Caco-2 (cell line): Measurements from ENCODE around the gene IFI27L1. TPM values are rescaled to one million over a fixed set of nuclear protein-coding genes. Genes with fewer than 3 reads are reported as not detected.

ENCODE experiments used
- BruUV-seq: library from RNA; stranded (reverse); fragments of 400-500 nt; replicated peaks from 2 replicates; lab custom pipeline; 2021; lab: Mats Ljungman, UMichigan
- CTCF ChIA-PET: fragments of 300-600 bp; sonication (Branson Sonifier 250); formaldehyde crosslinking; loops from one replicate; lab custom pipeline; 2022; ENCODE audit warnings: antibody characterized with exemption; lab: Charles Lee
- POLR2A ChIA-PET: fragments of 300-600 bp; sonication (Branson Sonifier 250); formaldehyde crosslinking; loops from one replicate; lab custom pipeline; 2022; ENCODE audit warnings: antibody characterized with exemption; lab: Charles Lee
- DNase-seq, 2 experiments: peaks; one replicate each; pipeline versions ENCODE4 v3.0.0 to v3.0.0-alpha.2; 2020 to 2022
- H3K27me3 ChIP-seq: replicated peaks from 2 replicates; pipeline ENCODE4 v1.6.0; 2011; ENCODE audit warnings: low read length; ENCODE audit not compliant: control insufficient read depth, insufficient read depth
- H3K36me3 ChIP-seq: 2 replicates; pipeline ENCODE4 v1.5.1; 2011; ENCODE audit warnings: low read length; ENCODE audit not compliant: control insufficient read depth, insufficient read depth
- H3K4me1 ChIP-seq: fragments of 250-450 bp; sonication (Bioruptor Pico); 2 replicates; pipeline ENCODE4 v1.5.1; 2020; ENCODE audit warnings: mild to moderate bottlenecking
- H3K4me3 ChIP-seq: 2 replicates; pipeline ENCODE4 v1.5.1; 2011; ENCODE audit warnings: low read depth, mild to moderate bottlenecking, control low read depth, low read length
- H3K9me3 ChIP-seq: fragments of 250-450 bp; sonication (Bioruptor Pico); 2 replicates; pipeline ENCODE4 v1.5.1; 2020; ENCODE audit warnings: mild to moderate bottlenecking, moderate library complexity
- H3K27ac Mint-ChIP-seq: one replicate; pipeline ENCODE4 v1.8.0; 2022; ENCODE audit warnings: mixed read lengths; ENCODE audit not compliant: unreplicated experiment
- H3K27me3 Mint-ChIP-seq: one replicate; pipeline ENCODE4 v1.8.0; 2022; ENCODE audit warnings: mixed read lengths; ENCODE audit not compliant: insufficient read depth, unreplicated experiment
- H3K36me3 Mint-ChIP-seq: one replicate; pipeline ENCODE4 v1.8.0; 2022; ENCODE audit warnings: mild to moderate bottlenecking, mixed read lengths; ENCODE audit not compliant: insufficient read depth, unreplicated experiment
- H3K4me1 Mint-ChIP-seq: one replicate; pipeline ENCODE4 v1.8.0; 2022; ENCODE audit warnings: low read depth, mixed read lengths; ENCODE audit not compliant: unreplicated experiment
- H3K4me3 Mint-ChIP-seq: one replicate; pipeline ENCODE4 v1.8.0; 2022; ENCODE audit warnings: mild to moderate bottlenecking, moderate library complexity, mixed read lengths; ENCODE audit not compliant: unreplicated experiment
- H3K9me3 Mint-ChIP-seq: one replicate; pipeline ENCODE4 v1.8.0; 2022; ENCODE audit warnings: mixed read lengths; ENCODE audit not compliant: unreplicated experiment
- CTCF ChIP-seq, 2 experiments: fragments of 200-600 bp in 1 of 2; IDR thresholded peaks; 1 replicate in 1 of 2; 2 replicates in 1 of 2; pipeline versions ENCODE4 v1.5.1 to v1.8.0; 2011 to 2022; ENCODE audit warnings: antibody characterized with exemption in 1 of 2, control low read depth in 1 of 2, inconsistent platforms in 1 of 2, low read depth in 1 of 2, low read length in 1 of 2, mild to moderate bottlenecking in 1 of 2, moderate library complexity in 1 of 2; ENCODE audit not compliant: insufficient read depth in 1 of 2, severe bottlenecking in 1 of 2, unreplicated experiment in 1 of 2
- intact Hi-C: fragments of 100-400 bp; cut with micrococcal nuclease; formaldehyde crosslinking; loops from one replicate; pipeline ENCODE4 v1.10.0; 2022; ENCODE audit not compliant: unreplicated experiment
- total RNA-seq: library from RNA; stranded (reverse); gene quantifications from 2 replicates; pipeline ENCODE4 v1.2.3, GENCODE V29; 2022

The IFI27L1 gene
- total RNA-seq, 1 experiment from 2014 or later = 13.6 TPM

- ChIA-PET CTCF (no interaction called here), POLR2A (no interaction called here)
- no peak for TF ChIP-seq CTCF (IDR thresholded peaks at IDR 0.05; ENCODE audit: insufficient read depth in 1 of 2, low read depth in 1 of 2, low read length in 1 of 2, severe bottlenecking in 1 of 2, unreplicated experiment in 1 of 2)
- no peak overlapping the region for H3K4me3 ChIP-seq
- H3K9me3 Mint-ChIP-seq = no peaks in the 10 kb centered on the region
- no peaks in the 10 kb centered on the region for H3K36me3 ChIP-seq
- 0 out of 2 replicates have a peak, but pooled peaks cover 1% of the 10 kb centered on the region for H3K27me3 ChIP-seq
- H3K36me3 Mint-ChIP-seq = no peaks in the 10 kb centered on the region
- no peaks in the 10 kb centered on the region for H3K9me3 ChIP-seq
- intact Hi-C loops = no loop called here
- BruUV-seq = no TSS peak
- H3K4me3 Mint-ChIP-seq = no peak overlapping the region
- H3K27me3 Mint-ChIP-seq = no peaks in the 10 kb centered on the region
- peaks cover 2% of the 10 kb centered on the region for H3K4me1 Mint-ChIP-seq
- H3K27ac Mint-ChIP-seq = no peak overlapping the region
- DNase-seq = no peak
- H3K4me1 ChIP-seq = no peaks in the 10 kb centered on the region
These were observed 43.7 kb downstream of the IFI27L1 start for GRCh38 chr14:94124582-94125377.

- Mint-ChIP-seq H3K4me3 (no peak overlapping the region), H3K36me3 (no peaks in the 10 kb centered on the region), H3K27ac (no peak overlapping the region), H3K4me1 (peaks cover 10% of the 10 kb centered on the region), H3K9me3 (no peaks in the 10 kb centered on the region), H3K27me3 (no peaks in the 10 kb centered on the region)
- intact Hi-C loops = no loop called here
- Histone ChIP-seq H3K4me3 (no peak overlapping the region), H3K36me3 (no peaks in the 10 kb centered on the region), H3K9me3 (no peaks in the 10 kb centered on the region), H3K4me1 (no peaks in the 10 kb centered on the region), H3K27me3 (0 out of 2 replicates have a peak, but pooled peaks cover 1% of the 10 kb centered on the region)
- CTCF ChIA-PET = no interaction called here
- BruUV-seq = no TSS peak
- POLR2A ChIA-PET = no interaction called here
- TF ChIP-seq CTCF (IDR thresholded peaks at IDR 0.05; ENCODE audit: insufficient read depth in 1 of 2, low read depth in 1 of 2, low read length in 1 of 2, severe bottlenecking in 1 of 2, unreplicated experiment in 1 of 2) = no peak
- no peak for DNase-seq
These were observed 44.7 kb downstream of the IFI27L1 start for GRCh38 chr14:94125659-94126418.

- Mint-ChIP-seq H3K4me1 (peaks cover 10% of the 10 kb centered on the region), H3K27ac (no peak overlapping the region), H3K4me3 (no peak overlapping the region), H3K27me3 (no peaks in the 10 kb centered on the region), H3K9me3 (no peaks in the 10 kb centered on the region), H3K36me3 (no peaks in the 10 kb centered on the region)
- H3K27me3 ChIP-seq = 0 out of 2 replicates have a peak, but pooled peaks cover 1% of the 10 kb centered on the region
- no peak for TF ChIP-seq CTCF (IDR thresholded peaks at IDR 0.05; ENCODE audit: insufficient read depth in 1 of 2, low read depth in 1 of 2, low read length in 1 of 2, severe bottlenecking in 1 of 2, unreplicated experiment in 1 of 2)
- H3K9me3 ChIP-seq = no peaks in the 10 kb centered on the region
- no peak overlapping the region for H3K4me3 ChIP-seq
- DNase-seq = no peak
- H3K36me3 ChIP-seq = no peaks in the 10 kb centered on the region
- intact Hi-C loops = no loop called here
- BruUV-seq = no TSS peak
- no peaks in the 10 kb centered on the region for H3K4me1 ChIP-seq
- ChIA-PET POLR2A (no interaction called here), CTCF (no interaction called here)
These were observed 45.2 kb downstream of the IFI27L1 start for GRCh38 chr14:94126419-94126677.
